ENCODE results near the gene DAZAP2.
"Not testable (repeated sequence)": the region's sequence is repeated elsewhere in the genome, so short reads cannot be mapped to it uniquely, and the experiment has no call there.

DAZAP2 gene

DNA sequence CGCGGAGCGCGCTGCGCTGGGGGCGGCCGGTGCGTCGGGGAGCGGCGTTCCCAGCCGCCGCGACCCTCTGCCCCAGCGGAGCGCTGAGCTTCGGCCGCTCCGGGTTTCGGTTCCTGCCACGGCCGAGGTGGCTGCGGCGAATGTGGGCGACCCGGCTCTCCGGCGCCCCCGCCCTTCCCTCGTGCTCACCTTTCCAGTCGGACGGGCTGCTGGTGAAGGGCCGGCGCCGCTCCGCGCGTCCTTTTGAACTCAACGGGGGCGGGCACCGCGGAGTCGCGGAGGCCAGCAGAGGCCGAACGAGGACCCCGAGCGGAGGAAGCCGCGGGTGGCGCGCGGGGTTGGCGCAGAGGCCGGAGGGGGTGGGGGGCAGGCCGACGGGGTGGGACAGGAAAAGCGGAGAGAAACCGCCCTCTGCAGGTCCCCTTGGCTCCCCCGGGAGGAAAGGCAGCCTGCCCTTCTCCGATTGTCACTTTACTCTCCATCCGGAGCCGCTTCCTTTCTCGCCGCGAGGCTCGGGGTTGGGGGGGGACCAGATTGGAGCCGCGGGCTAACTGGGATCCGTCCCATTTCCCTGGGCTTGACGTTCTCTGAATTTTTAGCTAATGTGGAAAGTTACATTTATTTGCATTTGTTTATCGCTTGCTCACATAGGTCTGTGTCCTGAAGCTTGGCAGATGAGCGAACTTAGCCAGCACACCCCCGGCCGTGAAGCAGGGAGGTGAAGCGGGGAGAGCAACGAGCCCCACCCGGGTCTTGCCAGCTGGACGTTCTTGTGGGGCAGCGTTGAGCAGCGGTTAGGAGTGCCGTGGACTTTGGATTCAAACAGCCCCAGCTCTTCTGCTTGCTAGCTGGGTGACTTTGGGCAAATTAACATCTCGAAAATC lies 31.7 kb downstream of the DAZAP2 start, which contains the start of gene SMAGP:
Gene SMAGP, minus strand, starts transcription at position 349 of the 884 bp plus-strand sequence. CDS start 1,137 bp downstream, outside the sequence.
- no peak for DNase-seq (ENCODE audit: low read depth in 1 of 2, low spot score in 1 of 2)
- H3K27ac ChIP-seq (replicated peaks) = no peak within 1 kb of the TSS
- peak within 1 kb of the TSS; percentile 58 for H3K4me3 ChIP-seq (replicated peaks; ENCODE audit: insufficient read depth, low read length)
- TF ChIP-seq, protein P1, sequence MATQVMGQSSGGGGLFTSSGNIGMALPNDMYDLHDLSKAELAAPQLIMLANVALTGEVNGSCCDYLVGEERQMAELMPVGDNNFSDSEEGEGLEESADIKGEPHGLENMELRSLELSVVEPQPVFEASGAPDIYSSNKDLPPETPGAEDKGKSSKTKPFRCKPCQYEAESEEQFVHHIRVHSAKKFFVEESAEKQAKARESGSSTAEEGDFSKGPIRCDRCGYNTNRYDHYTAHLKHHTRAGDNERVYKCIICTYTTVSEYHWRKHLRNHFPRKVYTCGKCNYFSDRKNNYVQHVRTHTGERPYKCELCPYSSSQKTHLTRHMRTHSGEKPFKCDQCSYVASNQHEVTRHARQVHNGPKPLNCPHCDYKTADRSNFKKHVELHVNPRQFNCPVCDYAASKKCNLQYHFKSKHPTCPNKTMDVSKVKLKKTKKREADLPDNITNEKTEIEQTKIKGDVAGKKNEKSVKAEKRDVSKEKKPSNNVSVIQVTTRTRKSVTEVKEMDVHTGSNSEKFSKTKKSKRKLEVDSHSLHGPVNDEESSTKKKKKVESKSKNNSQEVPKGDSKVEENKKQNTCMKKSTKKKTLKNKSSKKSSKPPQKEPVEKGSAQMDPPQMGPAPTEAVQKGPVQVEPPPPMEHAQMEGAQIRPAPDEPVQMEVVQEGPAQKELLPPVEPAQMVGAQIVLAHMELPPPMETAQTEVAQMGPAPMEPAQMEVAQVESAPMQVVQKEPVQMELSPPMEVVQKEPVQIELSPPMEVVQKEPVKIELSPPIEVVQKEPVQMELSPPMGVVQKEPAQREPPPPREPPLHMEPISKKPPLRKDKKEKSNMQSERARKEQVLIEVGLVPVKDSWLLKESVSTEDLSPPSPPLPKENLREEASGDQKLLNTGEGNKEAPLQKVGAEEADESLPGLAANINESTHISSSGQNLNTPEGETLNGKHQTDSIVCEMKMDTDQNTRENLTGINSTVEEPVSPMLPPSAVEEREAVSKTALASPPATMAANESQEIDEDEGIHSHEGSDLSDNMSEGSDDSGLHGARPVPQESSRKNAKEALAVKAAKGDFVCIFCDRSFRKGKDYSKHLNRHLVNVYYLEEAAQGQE (IDR thresholded peaks at IDR 0.05; ENCODE audit: insufficient replicate concordance, low read depth) = no peak
- TF ChIP-seq POLR2AphosphoS5 (IDR thresholded peaks at IDR 0.05; ENCODE audit: low read depth) (no peak), SPI1 (IDR thresholded peaks at IDR 0.05; ENCODE audit: borderline replicate concordance, low read depth) (no peak), GABPA (IDR thresholded peaks at IDR 0.05; ENCODE audit: low read depth) (no peak)
- TF ChIP-seq, protein P2, sequence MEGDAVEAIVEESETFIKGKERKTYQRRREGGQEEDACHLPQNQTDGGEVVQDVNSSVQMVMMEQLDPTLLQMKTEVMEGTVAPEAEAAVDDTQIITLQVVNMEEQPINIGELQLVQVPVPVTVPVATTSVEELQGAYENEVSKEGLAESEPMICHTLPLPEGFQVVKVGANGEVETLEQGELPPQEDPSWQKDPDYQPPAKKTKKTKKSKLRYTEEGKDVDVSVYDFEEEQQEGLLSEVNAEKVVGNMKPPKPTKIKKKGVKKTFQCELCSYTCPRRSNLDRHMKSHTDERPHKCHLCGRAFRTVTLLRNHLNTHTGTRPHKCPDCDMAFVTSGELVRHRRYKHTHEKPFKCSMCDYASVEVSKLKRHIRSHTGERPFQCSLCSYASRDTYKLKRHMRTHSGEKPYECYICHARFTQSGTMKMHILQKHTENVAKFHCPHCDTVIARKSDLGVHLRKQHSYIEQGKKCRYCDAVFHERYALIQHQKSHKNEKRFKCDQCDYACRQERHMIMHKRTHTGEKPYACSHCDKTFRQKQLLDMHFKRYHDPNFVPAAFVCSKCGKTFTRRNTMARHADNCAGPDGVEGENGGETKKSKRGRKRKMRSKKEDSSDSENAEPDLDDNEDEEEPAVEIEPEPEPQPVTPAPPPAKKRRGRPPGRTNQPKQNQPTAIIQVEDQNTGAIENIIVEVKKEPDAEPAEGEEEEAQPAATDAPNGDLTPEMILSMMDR (IDR thresholded peaks at IDR 0.05; ENCODE audit: insufficient read depth, low read length) = no peak
- H3K27me3 ChIP-seq (ENCODE audit: insufficient read depth, poor library complexity, severe bottlenecking) = peaks cover 13% of the 10 kb centered on the region

DNA sequence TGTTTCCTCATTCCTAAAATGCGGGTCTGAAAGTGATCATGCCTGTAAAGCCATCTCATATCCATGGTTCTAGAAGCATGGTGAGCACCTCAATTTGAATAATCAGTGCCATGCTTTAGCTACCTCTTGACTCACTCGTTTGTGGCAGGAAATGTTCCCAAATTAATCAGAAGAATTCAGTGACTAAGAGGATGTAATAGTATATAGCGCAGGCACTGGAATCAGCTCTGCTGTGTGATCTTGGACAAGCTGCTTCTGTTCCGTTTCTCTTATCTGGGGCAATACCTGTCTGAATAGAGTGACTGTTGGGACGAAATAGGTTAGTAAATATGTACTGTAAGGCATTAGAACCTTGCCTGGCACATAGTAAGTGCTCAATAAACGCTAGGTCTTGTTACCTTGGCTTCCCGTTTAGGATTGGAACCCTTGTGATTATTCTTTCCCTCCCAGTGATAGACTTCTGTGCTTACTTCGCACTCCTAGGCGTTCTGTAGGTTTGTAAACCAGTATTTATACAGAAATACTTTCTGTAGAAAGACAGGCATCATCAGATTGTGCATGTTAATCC lies 32.4 kb downstream of the DAZAP2 start:
- TF ChIP-seq, protein P1 (IDR thresholded peaks at IDR 0.05; ENCODE audit: insufficient replicate concordance, low read depth) = no peak
- TF ChIP-seq POLR2AphosphoS5 (IDR thresholded peaks at IDR 0.05; ENCODE audit: low read depth) (no peak), GABPA (IDR thresholded peaks at IDR 0.05; ENCODE audit: low read depth) (no peak), SPI1 (IDR thresholded peaks at IDR 0.05; ENCODE audit: borderline replicate concordance, low read depth) (no peak)
- TF ChIP-seq, protein P2 (IDR thresholded peaks at IDR 0.05; ENCODE audit: insufficient read depth, low read length) = no peak
- Histone ChIP-seq H3K4me3 (replicated peaks; ENCODE audit: insufficient read depth, low read length) (no peak overlapping the region), H3K27ac (replicated peaks) (no peak overlapping the region), H3K27me3 (ENCODE audit: insufficient read depth, poor library complexity, severe bottlenecking) (peaks cover 13% of the 10 kb centered on the region)
- no peak for DNase-seq (ENCODE audit: low read depth in 1 of 2, low spot score in 1 of 2)

DNA sequence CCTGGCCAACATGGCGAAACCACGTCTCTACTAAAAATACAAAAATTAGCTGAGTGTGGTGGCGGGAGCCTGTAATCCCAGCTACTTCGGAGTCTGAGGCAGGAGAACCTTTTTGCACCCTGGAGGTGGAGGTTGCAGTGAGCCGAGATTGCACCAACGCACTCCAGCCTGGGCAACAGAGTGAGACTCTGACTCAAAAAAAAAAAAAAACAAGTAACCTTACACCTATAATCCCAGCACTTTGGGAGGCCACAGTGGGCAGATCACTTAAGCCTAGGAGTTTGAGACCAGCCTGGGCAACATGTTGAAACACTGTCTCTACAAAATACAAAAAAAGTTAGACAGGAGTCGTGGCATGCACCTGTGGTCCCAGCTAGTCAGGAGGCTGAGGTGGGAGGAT lies 34.2 kb downstream of the DAZAP2 start:
- DNase-seq (ENCODE audit: low read depth in 1 of 2, low spot score in 1 of 2) = not testable (repeated sequence)

DNA sequence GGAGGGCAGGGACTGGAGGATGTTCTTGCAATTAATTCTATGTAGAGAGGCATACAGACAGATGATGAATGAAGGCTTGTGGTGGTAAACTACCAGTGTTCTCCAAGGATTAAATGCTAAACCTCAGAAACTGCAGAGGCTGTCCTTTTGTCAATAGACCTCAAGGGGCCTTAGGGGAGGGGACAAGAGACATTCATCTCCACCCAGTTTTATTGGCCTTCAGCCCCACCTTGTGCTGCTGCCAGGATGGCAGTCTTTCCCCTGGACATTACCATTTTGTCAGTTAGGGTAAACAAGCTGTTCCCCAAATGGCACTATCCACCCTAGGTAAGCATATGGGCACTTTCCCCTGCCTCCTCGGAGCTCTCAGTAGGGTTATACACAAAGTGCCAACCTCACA lies 36.5 kb downstream of the DAZAP2 start:
- no peak for DNase-seq (ENCODE audit: low read depth in 1 of 2, low spot score in 1 of 2)
- TF ChIP-seq GABPA (IDR thresholded peaks at IDR 0.05; ENCODE audit: low read depth) (no peak), SPI1 (IDR thresholded peaks at IDR 0.05; ENCODE audit: borderline replicate concordance, low read depth) (no peak), POLR2AphosphoS5 (IDR thresholded peaks at IDR 0.05; ENCODE audit: low read depth) (no peak)
- TF ChIP-seq, protein P1 (IDR thresholded peaks at IDR 0.05; ENCODE audit: insufficient replicate concordance, low read depth) = no peak
- TF ChIP-seq, protein P2 (IDR thresholded peaks at IDR 0.05; ENCODE audit: insufficient read depth, low read length) = no peak

More for the DNA sequence above, 34.2 kb downstream of the DAZAP2 start:
- not testable (repeated sequence) for H3K4me3 ChIP-seq (replicated peaks; ENCODE audit: insufficient read depth, low read length); H3K27ac ChIP-seq (replicated peaks)
- peaks cover 13% of the 10 kb centered on the region for H3K27me3 ChIP-seq (ENCODE audit: insufficient read depth, poor library complexity, severe bottlenecking)

More for the DNA sequence above, 36.5 kb downstream of the DAZAP2 start:
- peaks cover 9% of the 10 kb centered on the region for H3K27me3 ChIP-seq (ENCODE audit: insufficient read depth, poor library complexity, severe bottlenecking)
- no peak overlapping the region for H3K27ac ChIP-seq (replicated peaks)
- no peak overlapping the region for H3K4me3 ChIP-seq (replicated peaks; ENCODE audit: insufficient read depth, low read length)

All from HL-60 (cell line).